GM12878 (cell line): ENCODE measurements around the gene CLEC16A. TPM values are rescaled to one million over a fixed set of nuclear protein-coding genes. Genes with fewer than 3 reads are reported as not detected.

Experiments
- ATAC-seq: fragments of 200-7000 bp; cut with Tn5 transposase; 3 replicates; pipeline ENCODE4 v1.9.1; 2020; ENCODE audit warnings: mild to moderate bottlenecking, moderate library complexity
- BruUV-seq: library from RNA; stranded (reverse); fragments of 400-500 nt; replicated peaks from 2 replicates; lab custom pipeline; 2021; lab: Mats Ljungman, UMichigan
- CTCF ChIA-PET: fragments of 300-600 bp; sonication (Branson Sonifier 250); formaldehyde crosslinking; extraction: SDS; loops from one replicate; lab custom pipeline; 2021; ENCODE audit warnings: inconsistent platforms; lab: Yijun Ruan, JAX
- POLR2A ChIA-PET: fragments of 350-600 bp; formaldehyde crosslinking; extraction: SDS; loops from one replicate; lab custom pipeline; 2021; ENCODE audit warnings: inconsistent platforms; lab: Charles Lee
- RAD21 ChIA-PET: fragments of 300-600 bp; sonication (Branson Sonifier 250); formaldehyde crosslinking; loops from one replicate; lab custom pipeline; 2023; ENCODE audit warnings: antibody characterized with exemption; ENCODE audit not compliant: unreplicated experiment; lab: Charles Lee
- SMC1A ChIA-PET: fragments of 300-600 bp; sonication (Branson Sonifier 250); formaldehyde crosslinking; loops from one replicate; lab custom pipeline; 2023; ENCODE audit not compliant: unreplicated experiment, uncharacterized antibody; lab: Charles Lee
- DNase-seq: peaks from one replicate; pipeline ENCODE4 v3.0.0-alpha.2; 2011; ENCODE audit warnings: low read depth, low spot score
- FAIRE-seq: peaks from 3 replicates; lab custom pipeline; 2011; peaks lifted over from hg19 to GRCh38; lab: Jason Lieb, UNC
- H2AFZ ChIP-seq: 2 replicates; pipeline ENCODE4 v1.6.0; 2011; ENCODE audit warnings: low read depth, low read length, control low read depth; ENCODE audit not compliant: control insufficient read depth
- H3K27ac ChIP-seq: 2 replicates; pipeline ENCODE4 v1.5.1; 2011; ENCODE audit warnings: control low read depth; ENCODE audit not compliant: control insufficient read depth, insufficient read depth
- H3K27me3 ChIP-seq, 2 experiments: replicated peaks in 1 of 2; 2 replicates each; pipeline versions ENCODE4 v1.6.0 to v1.6.1; 2011; ENCODE audit warnings: low read length in 1 of 2; ENCODE audit not compliant: control insufficient read depth in 2 of 2, insufficient read depth in 2 of 2
- H3K36me3 ChIP-seq, 2 experiments: 2 replicates each; pipeline ENCODE4 v1.5.1; 2011; ENCODE audit warnings: low read length in 1 of 2; ENCODE audit not compliant: control insufficient read depth in 2 of 2, insufficient read depth in 2 of 2
- H3K4me1 ChIP-seq: 2 replicates; pipeline ENCODE4 v1.6.1; 2011; ENCODE audit warnings: mild to moderate bottlenecking, low read length, moderate library complexity, mixed read lengths; ENCODE audit not compliant: control insufficient read depth, insufficient read depth
- H3K4me2 ChIP-seq: 2 replicates; pipeline ENCODE4 v1.6.0; 2011; ENCODE audit warnings: control low read depth; ENCODE audit not compliant: control insufficient read depth, insufficient read depth
- H3K4me3 ChIP-seq: fragments of 200-600 bp; sonication (generic); 2 replicates; pipeline ENCODE4 v1.5.1; 2016
- H3K79me2 ChIP-seq: 2 replicates; pipeline ENCODE4 v1.6.0; 2011; ENCODE audit warnings: low read length; ENCODE audit not compliant: control insufficient read depth, insufficient read depth
- H3K9ac ChIP-seq: 2 replicates; pipeline ENCODE4 v1.8.0; 2011; ENCODE audit warnings: low read length, control low read depth, mixed read lengths; ENCODE audit not compliant: control insufficient read depth, insufficient read depth
- H3K9me3 ChIP-seq: replicated peaks from 3 replicates; pipeline ENCODE4 v1.5.1; 2011; ENCODE audit warnings: mild to moderate bottlenecking, low read length; ENCODE audit not compliant: control insufficient read depth, insufficient read depth
- H4K20me1 ChIP-seq: 2 replicates; pipeline ENCODE4 v1.6.0; 2011; ENCODE audit not compliant: control insufficient read depth, insufficient read depth
- ATF3 ChIP-seq: IDR thresholded peaks from 2 replicates; pipeline ENCODE4 v1.6.1; 2011; ENCODE audit warnings: low read depth, mild to moderate bottlenecking, low read length, moderate library complexity, borderline replicate concordance; ENCODE audit errors: extremely low read depth
- CBX5 ChIP-seq: sonication (generic); IDR thresholded peaks from 2 replicates; pipeline ENCODE4 v1.6.1; 2016; ENCODE audit warnings: low read depth, moderate library complexity, mild to moderate bottlenecking, inconsistent platforms
- CTCF ChIP-seq, 3 experiments: IDR thresholded peaks in 2 of 3; conservative IDR thresholded peaks in 1 of 3; 2 replicates each; pipeline ENCODE4 v1.5.1; 2011; ENCODE audit warnings: low read depth in 3 of 3, low read length in 3 of 3, mild to moderate bottlenecking in 3 of 3, control low read depth in 2 of 3, moderate library complexity in 2 of 3, inconsistent platforms in 1 of 3, mixed read lengths in 1 of 3; ENCODE audit not compliant: control insufficient read depth in 2 of 3, insufficient read depth in 1 of 3; ENCODE audit errors: extremely low read depth in 1 of 3
- EZH2 ChIP-seq: IDR thresholded peaks from 2 replicates; pipeline ENCODE4 v1.6.1; 2012; ENCODE audit warnings: low read depth, mild to moderate bottlenecking, control low read depth, inconsistent platforms, low read length, borderline replicate concordance; ENCODE audit not compliant: control insufficient read depth
- GABPA ChIP-seq: IDR thresholded peaks from 2 replicates; pipeline ENCODE4 v1.6.1; 2014; ENCODE audit warnings: antibody characterized with exemption, low read depth, mild to moderate bottlenecking, inconsistent platforms
- LARP7 ChIP-seq: fragments of 450-650 bp; IDR thresholded peaks from 2 replicates; pipeline ENCODE4 v1.6.1; 2017; ENCODE audit warnings: mild to moderate bottlenecking
- NFYA ChIP-seq: IDR thresholded peaks from 2 replicates; pipeline ENCODE4 v1.6.1; 2011; ENCODE audit warnings: low read depth, mild to moderate bottlenecking, low read length, improper control_type of control experiment, borderline replicate concordance
- NR2C1 ChIP-seq: fragments of 450-650 bp; IDR thresholded peaks from 2 replicates; pipeline ENCODE4 v1.6.1; 2017; ENCODE audit warnings: antibody characterized with exemption, mild to moderate bottlenecking, moderate library complexity
- RAD51 ChIP-seq: fragments of 450-650 bp; IDR thresholded peaks from 2 replicates; pipeline ENCODE4 v1.6.1; 2016; ENCODE audit warnings: moderate library complexity, mild to moderate bottlenecking, inconsistent platforms
- TCF12 ChIP-seq: IDR thresholded peaks from 2 replicates; pipeline ENCODE4 v1.6.1; 2011; ENCODE audit warnings: low read depth, mild to moderate bottlenecking, low read length
- ZZZ3 ChIP-seq: IDR thresholded peaks from 2 replicates; pipeline ENCODE4 v1.6.1; 2011; ENCODE audit warnings: low read depth; ENCODE audit not compliant: control insufficient read depth, insufficient read length
- WGBS: methylation state at CpG from one replicate; pipeline ENCODE4 v1.1.6; 2016; ENCODE audit warnings: low lambda C conversion rate; ENCODE audit not compliant: insufficient replicate concordance, insufficient coverage; ENCODE audit errors: missing lambda C conversion rate; 5-methylcytosine and 5-hydroxymethylcytosine counted together
- in situ Hi-C: fragments of 300-500 bp; cut with MboI; formaldehyde crosslinking; loops from 9 replicates; pipeline ENCODE4 v1.14.3; 2018; ENCODE audit warnings: mixed read lengths
- intact Hi-C: fragments of 100-400 bp; cut with micrococcal nuclease; formaldehyde crosslinking; loops from one replicate; pipeline ENCODE4 v1.14.2; 2022; ENCODE audit not compliant: unreplicated experiment
- polyA plus RNA-seq, 11 experiments: library from polyadenylated mRNA; depleted of rRNA in 4 of 11; unstranded in 6 of 11; stranded (reverse) in 5 of 11; fragments of >200 nt; fragmentation: Nextera tagmentation in 4 of 11; fragmentation: Illumina TruSeq in 1 of 11; extraction: Ambion mirVana in 4 of 11; extraction: Trizol in 1 of 11; gene quantifications; 1 replicate in 1 of 11; 2 replicates in 10 of 11; pipeline versions ENCODE4 v1.2.1 to v1.2.3, GENCODE V29; 2011 to 2016; ENCODE audit warnings: inconsistent platforms in 2 of 11, missing spikeins in 2 of 11, low read depth in 1 of 11
- total RNA-seq, 4 experiments: library from RNA; depleted of rRNA in 3 of 4; stranded (reverse); fragments of >200 nt in 3 of 4; fragmentation: Illumina TruSeq in 1 of 4; extraction: Trizol in 1 of 4; gene quantifications; 2 replicates each; pipeline versions ENCODE4 v1.2.1 to v1.2.3, GENCODE V29; 2013 to 2021
- TF ChIP-seq, protein P1 (sequence below): IDR thresholded peaks from 2 replicates; pipeline ENCODE4 v1.6.1; 2012; ENCODE audit warnings: low read depth, low read length, improper control_type of control experiment

The CLEC16A gene
- total and polyA plus RNA-seq, 10 of the 15 experiments (the other 5 are each of a cell fraction or from before 2014, with no cell fraction given): 1.5 to 28.8 (median 19.2) TPM

DNA sequence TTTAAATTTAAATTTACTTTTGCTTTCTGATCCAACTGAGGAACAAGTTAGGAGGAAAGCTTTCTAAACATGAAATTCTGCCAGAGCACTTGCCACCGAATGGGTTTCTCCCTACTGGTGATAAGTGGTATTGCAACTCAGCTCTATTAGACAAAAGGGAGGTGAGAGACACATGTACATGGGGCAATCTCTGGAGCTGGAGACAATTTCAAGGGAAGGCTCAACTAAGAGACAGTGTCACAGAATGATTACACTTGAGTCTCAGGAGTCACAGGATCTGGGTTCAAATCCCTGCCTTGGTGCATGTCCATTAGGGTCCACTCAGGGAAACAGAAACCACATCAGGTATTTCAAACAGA is 274.2 kb downstream of the CLEC16A start:
- POLR2A ChIA-PET: interaction anchor here (0.6 to 2.1 kb wide), 3 partner anchors 9 to 26 kb away, joined by 3 to 9 read pairs (median 4); no protein-coding TSS in a partner anchor
- H2AFZ ChIP-seq: no peak overlapping the region
- intact Hi-C loops (no loop called here), in situ Hi-C loops (no loop called here)
- H4K20me1 ChIP-seq: no peaks in the 10 kb centered on the region
- no peak overlapping the region for H3K4me3 ChIP-seq
- 91% methylated on average over 1 of the region's 1 CpG for WGBS
- RAD21 ChIA-PET: interaction anchor here (1.0 to 2.0 kb wide), 2 partner anchors 9 to 37 kb away, joined by 3 to 8 read pairs; partner anchors contain the start of gene SOCS1
- peaks cover 1% of the 10 kb centered on the region; the same call in 1 of the 2 replicates for H3K4me1 ChIP-seq
- H3K9ac ChIP-seq: no peak overlapping the region
- FAIRE-seq (no peak), DNase-seq (no peak), ATAC-seq (no peak)
- H3K9me3 ChIP-seq: peaks cover 12% of the 10 kb centered on the region
- no peaks in the 10 kb centered on the region for H3K27me3 ChIP-seq
- H3K79me2 ChIP-seq: no peaks in the 10 kb centered on the region
- H3K4me2 ChIP-seq: no peak overlapping the region
- TF ChIP-seq GABPA (no peak), NFYA (no peak), ATF3 (no peak), ZZZ3 (no peak), TCF12 (no peak), CTCF (IDR thresholded peaks at IDR 0.05 in 2 of 3, conservative IDR thresholded peaks at IDR 0.05 in 1 of 3; ENCODE audit: control insufficient read depth in 2 of 3, extremely low read depth in 1 of 3, insufficient read depth in 1 of 3, low read depth in 3 of 3, low read length in 3 of 3) (peak in 2 of 3 experiments; percentile 54 to 55; a peak in 4 of 6 replicates), NR2C1 (no peak), CBX5 (peak; percentile 46; the same call in 1 of the 2 replicates), LARP7 (no peak), EZH2 (no peak), RAD51 (no peak)
- TF ChIP-seq, protein P1, sequence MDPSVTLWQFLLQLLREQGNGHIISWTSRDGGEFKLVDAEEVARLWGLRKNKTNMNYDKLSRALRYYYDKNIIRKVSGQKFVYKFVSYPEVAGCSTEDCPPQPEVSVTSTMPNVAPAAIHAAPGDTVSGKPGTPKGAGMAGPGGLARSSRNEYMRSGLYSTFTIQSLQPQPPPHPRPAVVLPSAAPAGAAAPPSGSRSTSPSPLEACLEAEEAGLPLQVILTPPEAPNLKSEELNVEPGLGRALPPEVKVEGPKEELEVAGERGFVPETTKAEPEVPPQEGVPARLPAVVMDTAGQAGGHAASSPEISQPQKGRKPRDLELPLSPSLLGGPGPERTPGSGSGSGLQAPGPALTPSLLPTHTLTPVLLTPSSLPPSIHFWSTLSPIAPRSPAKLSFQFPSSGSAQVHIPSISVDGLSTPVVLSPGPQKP: no peak
- TF ChIP-seq, all 136 proteins: peak for 2
- BruUV-seq: no TSS peak
- no peak overlapping the region for H3K27ac ChIP-seq
- ChIA-PET SMC1A (interaction anchor here (0.6 to 2.7 kb wide), 9 partner anchors 9 to 37 kb away, joined by 3 to 12 read pairs (median 3); partner anchors contain the start of gene SOCS1), CTCF (interaction anchor here (0.8 to 1.7 kb wide), 6 partner anchors 9 to 138 kb away, joined by 3 to 4 read pairs (median 3); no protein-coding TSS in a partner anchor)
- no peaks in the 10 kb centered on the region for H3K36me3 ChIP-seq
